Amygdala (tissue), 56 donors: ENCODE data around the gene LASP1NB.

Experiments
- DNase-seq, 56 donors: peaks; one replicate each; lab custom pipeline; 2025; lab: John Stamatoyannopoulos, UW

The LASP1NB gene

DNA sequence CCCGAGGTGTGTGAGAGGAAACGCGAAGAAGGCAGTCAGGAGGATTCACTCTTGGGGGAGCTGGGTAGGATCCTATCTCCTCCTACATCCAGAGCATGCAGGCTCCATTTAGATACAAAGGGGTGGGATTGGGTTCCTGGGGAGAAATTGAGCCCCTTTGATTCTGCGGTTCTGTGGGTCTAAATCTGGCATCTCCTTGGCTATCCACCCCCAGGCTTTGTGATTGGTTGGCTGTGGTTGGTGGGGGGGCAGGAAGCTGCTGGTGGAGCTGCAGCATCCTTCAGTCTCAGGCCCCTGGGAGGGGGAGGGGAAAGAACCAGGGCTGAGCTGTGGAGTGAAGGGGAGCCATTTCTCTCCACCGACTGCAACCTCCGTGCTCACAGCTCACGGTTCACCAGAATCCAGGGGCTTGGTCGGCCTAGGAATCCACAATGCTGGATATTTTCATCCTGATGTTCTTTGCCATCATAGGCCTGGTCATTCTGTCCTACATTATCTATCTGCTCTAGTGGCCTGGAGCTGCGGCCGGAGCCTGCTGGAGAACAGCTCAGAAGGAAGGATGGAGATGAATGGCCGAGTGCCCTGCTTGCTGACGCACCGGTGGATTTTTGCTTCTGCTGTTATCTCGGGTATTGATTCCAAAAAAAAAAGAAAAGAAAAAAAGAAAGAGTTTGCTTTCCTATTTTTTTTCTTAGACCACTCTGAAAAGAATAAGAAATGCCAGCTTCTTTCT, at the start of gene LASP1NB:
LASP1NB (plus strand) TSS at position 352 of the 733 bp plus-strand sequence.
- peak in 54 of 56 donors; percentile 33 to 94 (median 82) for DNase-seq

DNA sequence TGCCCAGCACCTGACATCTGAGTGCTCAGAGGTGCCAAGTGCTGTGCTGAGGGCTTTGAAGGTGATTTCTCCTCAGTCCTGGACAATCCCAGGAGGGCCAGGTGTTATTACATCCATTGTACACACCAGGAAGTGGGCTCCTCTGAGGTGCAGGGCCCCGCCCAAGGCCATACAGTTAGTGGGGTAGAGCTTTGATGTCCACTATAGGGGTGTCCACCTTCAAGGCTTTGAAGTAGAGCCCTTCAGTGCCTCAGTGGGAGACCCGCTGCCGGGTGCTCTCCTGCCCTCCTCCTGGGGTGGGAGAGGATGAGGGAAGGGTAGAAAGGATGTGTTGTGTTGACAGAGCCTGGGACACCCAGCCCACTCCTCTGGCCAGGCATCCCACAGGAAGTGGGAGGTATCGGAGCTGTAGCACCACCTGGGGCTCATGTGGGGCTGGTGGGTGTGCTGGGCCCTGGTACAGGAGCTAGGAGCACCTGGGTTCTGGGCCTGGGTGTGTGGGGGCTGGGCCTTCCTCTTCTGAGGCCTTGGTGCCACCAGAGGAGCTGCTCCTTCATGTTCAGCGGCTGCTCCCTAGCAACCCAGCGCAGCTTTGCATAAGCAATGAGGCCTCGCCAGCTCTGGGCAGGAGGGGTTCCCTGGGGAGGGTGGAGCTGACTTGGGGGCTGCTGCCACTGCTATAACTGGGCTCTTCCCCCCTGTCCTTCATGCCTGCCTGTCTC, 48.1 kb upstream of the LASP1NB start:
- peak in 20 of 56 donors; percentile 17 to 54 (median 38) for DNase-seq

DNA sequence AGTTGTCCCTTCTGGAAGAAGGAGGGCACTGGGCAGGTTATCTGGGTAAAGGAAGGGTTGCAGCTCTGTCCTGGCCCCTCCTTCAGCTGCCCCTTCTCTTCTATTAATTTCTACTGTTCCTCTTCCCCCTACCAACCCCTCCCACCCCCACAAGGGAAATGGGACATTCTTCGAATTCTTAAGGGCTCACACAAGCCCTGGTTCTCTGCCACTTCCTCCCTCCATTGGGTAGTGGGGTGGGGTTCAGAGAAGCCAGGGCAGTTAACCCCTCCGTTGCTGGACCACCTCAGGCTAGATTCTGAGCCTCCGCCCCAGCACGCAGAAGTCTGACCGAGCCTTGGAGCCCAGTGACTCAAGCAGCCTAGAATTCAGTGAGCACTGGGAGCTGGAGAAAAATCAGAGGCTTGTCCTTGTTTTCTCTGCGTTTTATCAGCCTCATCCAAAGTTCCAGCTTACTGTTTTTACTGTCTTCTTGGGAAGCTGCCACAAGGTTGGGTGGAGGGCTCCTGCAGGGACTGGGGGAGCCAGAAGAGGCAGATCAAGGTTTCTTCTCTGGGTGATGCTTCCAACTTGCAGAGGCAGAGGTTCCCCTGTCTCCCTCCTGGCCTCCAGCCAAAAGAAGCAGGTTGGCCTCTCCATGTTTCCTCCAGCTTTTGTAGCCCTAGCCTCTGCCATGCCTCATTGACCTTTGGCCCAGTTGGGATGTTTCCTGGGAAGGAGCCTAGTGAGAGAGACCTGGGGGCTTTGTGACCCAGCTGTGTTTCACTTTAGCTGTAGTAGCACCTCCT, 45.3 kb upstream of the LASP1NB start:
- DNase-seq, result peak in 1 of 56 donors; percentile 24

DNA sequence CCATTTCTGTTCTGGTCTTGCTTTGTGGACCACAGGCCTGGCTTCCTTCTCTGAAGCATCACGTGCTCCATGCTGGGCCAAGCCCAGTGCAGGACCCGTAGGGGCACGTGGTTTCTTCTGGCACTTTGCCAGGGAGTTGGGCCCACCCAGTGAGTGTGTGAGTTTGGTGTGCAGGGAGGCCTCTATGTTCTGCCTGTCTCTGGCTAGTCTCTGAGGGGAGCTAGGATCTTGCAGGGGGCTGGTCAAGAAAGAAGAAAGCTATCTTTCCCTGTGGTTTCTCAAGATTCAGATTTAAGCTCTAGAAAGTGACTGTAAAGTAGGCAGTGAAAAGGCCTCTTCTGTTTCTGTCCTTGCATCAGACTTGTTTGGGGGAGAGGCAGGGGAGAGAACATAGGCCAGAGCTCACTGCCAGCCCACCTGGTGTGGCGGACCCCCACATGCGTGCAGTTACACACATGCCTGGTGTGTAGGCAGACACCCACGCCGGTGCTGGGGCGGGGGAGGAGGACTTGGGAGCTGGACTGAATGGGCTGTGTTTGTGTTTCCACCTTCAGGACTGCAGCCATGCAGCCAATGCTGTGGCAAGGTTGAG, 43.7 kb upstream of the LASP1NB start:
- DNase-seq, result peak in 20 of 56 donors; percentile 11 to 68 (median 44)

DNA sequence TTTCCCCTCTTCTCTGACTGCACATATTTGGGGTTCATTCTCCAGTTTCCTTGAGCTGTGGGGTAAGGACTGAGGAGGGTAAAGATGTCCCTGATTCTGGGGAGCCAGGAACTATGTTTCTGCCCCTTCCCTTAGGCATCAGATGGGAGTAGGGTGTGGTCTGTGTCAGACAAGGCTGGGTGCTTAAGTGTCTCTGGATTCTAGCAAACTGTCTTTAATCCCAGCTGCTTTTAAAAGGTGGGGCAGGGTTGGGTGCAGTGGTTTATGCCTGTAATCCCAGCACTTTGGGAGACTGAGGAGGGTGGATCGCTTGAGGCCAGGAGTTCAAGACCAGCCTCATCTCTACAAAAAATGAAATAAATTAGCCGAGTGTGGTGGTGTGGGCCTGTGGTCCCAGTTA, 42.5 kb upstream of the LASP1NB start:
- DNase-seq, result no peak

DNA sequence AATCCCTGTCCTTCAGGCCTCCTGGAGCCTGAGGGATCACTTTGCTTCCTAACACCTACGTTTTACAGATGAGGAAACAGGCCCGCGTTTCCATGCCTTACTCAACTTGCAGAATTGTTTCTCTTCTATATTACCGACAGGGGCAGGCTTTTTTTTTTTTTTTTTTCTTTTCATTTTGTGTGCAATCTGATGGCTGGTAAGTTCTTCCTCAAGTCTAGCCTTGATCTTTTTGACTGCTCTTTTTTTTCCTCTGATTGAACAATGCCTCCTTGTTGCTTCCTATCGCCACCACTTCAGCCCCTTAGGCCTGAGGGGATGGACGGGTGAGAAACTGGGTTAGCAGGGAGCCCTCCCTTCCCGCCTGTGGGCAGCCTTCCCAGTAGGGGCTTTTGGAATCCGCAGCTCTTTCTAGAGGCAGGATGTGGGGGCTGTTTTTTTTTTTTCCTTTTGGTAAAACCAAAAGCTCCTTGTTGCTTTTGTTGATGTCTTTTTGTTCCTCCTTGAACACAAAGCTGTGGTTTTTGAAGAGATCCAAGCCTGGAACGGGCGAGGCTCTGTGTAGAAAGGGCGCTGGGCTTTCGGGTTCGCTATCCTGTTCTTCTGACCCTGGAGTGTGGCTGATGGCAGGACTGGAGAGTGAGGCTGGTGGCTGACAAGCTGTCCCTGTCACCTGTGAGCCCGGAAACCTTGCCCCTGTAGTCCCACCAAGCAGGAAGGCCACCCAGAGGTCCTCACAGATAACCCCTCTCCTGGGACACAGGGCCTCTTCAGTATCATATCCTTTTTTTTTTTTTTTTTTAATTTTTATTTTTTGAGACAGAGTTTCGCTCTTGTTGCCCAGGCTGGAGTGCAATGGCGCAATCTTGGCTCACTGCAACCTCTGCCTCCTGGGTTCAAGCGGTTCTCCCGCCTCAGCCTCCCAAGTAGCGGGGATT, 41.6 kb upstream of the LASP1NB start:
- peak in 7 of 56 donors; percentile 20 to 45 (median 36) for DNase-seq

DNA sequence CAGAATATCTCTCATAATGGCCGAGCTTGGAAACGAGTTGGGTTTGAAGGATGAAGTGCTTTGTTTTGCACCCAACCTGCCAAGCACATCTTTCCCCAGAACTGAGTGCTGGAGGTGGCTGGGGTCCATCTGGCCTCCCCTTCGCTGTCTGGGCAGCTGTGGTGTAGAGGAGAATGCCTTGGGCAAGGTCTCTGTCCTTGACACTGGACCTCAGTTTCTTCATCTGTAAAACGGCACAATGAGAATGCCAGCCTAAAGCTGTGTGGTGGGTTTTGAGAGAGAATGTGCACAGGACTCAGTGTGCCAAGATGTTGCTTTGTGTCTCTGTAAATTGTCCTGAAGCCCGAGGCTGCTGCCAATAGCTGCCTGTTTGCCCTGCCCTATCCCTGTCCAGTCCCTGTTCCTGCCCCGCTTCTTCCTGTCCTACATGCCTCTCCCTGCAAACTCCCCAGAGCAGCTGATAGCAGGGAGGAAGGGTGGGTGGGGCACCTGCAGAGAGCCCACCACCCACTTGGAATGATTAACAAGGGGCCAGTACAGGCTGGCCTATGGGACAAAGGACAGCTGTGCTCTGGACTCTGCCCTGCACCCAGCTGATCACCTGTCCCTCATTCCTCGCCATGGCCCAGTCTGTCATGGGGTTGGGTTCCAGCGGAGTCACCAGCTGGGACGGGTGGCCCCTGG, 40.2 kb upstream of the LASP1NB start:
- no peak for DNase-seq

DNA sequence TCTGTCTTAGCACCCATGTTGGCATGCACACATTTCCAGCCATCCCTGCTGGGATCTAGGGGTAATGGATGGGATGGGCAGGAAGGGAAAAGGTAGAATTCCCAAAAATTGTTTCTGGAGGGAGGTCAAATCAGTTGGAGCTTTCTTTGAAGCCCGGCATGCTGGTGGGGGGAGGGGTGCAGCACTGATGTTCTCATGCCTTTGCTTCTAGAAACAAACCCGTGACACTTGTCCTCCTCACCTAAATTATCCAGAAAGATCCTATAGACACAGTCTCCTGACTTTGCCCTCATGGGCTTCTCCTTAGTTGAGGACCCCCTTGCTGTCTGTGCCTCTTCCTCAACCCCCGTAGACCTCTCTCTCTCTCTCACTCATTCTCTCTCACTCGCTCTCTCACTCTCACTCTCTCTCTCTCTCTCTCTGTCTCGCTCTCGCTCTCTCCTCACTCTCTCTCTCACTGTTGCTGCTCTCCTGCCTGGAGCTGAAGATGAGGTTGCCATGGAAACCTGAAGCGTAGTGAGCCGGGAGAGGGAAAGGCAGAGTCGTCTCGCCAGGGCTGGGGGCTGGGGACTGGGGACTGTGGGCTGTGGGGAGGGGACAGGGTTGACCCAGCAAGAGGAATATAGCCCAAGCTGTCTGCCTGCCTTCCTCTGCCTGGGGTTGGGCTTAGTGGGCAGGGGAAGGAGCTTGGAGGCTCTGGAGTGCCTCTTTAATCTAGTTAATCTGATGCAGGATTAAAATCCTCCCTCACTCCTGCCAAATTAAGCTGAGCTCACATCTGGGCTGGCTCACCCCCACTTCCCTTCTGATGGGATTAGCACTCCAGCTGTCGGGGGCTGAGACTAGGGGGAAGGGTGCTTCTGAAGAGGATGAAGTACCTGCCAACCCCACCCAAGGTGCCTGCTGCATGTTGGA, 39.4 kb upstream of the LASP1NB start:
- DNase-seq, result peak in 44 of 56 donors; percentile 18 to 84 (median 52)

DNA sequence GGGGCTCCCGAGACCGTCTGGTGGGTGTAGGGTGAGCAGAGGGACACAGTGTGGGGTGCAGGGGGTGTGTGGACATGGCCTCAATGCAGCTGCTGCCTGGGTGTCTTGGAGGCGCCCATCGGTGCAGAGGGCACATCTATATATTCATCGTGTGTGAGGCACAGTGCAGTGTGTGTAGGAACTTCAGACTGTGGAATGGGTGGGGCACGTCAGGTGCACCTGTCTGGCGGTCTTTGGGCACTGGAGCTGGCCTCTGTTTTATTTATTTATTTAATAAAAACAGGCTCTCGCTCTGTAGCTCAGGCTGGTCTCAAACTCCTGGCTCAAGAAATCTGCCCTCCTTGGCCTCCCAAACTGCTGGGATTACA, 38.8 kb upstream of the LASP1NB start:
- DNase-seq, result no peak

DNA sequence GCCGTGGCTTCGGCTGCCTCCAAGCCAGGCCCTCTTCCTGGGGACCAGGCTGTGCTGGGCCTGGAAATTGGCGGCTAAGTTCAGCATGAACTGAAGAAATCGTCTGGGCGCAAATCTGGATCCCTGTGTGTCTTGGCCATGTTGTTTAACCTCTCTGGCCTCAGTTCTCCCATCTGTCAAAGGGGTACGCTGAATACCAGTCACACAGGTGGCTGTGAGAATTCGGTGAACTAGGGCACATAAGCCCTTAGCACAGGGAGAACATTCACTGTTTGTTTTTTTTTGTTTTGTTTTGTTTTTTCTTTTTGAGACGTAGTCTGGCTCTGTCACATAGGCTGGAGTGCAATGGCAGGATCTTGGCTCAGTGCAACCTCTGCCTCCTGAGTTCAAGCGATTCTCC, 36.6 kb upstream of the LASP1NB start:
- DNase-seq, result no peak

DNA sequence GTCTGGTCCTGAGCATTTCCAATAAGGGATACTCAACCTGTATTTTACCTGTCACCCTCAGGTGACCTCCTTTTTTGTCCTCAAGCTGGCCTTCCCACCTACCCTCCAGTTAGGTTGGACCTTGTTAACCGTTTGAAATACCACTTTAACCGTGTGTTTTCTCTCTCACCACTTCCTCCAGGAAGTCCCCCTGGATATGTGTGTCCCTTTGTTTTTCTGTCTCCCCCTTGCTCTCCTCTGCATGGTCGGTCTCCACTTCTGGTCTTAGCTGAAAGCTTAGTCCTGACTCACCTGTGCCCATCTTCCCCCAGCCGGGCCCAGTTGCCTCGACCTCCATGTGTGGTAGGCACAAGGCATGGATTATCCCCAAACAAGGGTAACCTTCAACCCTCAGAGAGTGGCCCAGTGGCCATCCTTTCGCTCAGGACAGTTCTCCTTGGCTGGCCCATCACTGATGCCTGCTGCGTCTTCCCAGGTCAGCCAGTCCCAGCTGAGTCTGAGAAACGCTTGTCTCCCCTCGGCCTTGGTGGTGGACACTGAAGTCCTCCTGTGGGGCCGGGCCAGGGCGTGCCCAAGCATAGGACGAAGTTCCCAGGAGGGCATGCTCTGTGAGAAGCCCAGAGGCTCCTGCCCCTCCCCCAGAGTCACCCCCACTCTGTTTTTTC, 35.5 kb upstream of the LASP1NB start:
- no peak for DNase-seq

DNA sequence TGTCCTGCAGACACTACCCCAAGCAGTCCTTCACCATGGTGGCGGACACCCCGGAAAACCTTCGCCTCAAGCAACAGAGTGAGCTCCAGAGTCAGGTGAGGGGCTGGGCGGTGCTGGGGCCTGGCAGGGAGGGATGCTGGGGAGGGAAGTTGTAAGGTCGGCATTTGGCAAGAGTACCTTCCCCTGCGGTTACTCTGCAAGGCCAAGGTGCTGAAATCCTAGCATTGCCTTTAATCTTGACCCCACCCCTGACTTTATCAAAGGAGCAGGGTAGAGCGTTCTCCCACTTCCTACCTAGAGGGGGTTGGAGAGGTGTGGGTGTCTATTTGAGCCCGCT, 35.0 kb upstream of the LASP1NB start:
- DNase-seq, result no peak

DNA sequence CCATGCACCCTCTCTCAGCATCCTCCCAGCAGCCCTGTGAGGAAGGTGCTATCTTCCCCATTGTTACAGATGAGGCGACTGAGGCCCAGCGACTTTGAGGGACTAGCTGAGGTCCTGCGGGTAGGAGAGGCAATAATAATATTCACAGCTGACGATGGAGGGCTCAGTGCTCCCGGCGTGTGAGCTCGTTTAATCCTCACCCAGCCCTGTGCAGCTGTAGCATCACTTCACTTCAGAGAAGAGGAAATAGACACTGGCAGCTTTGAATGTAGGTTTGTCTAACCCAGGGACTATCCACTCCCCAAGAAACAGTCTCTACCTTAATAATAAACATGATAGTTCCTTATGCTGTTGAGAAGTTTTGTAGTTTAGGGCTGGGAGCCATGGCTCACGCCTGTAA, 34.0 kb upstream of the LASP1NB start:
- no peak for DNase-seq

DNA sequence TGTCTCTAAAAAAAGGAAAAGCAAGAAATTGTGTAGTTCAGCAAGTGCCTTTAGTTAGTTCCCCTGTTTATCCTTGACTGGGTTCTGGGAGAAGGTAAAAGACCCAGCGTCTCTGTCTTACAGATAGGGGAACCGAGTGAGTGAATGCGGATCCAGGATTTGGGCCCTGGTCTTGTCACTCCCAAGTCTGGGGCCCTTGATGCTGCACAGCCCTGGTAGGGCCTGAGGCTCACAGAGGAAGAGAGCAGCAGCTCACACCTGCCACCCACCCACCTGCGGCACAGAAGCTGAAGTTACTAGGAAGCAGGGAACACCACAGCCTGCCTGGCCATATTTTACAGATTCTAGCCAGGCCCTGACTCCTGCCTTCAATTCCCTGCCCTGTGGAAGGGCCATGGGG, 33.3 kb upstream of the LASP1NB start:
- DNase-seq, result no peak

DNA sequence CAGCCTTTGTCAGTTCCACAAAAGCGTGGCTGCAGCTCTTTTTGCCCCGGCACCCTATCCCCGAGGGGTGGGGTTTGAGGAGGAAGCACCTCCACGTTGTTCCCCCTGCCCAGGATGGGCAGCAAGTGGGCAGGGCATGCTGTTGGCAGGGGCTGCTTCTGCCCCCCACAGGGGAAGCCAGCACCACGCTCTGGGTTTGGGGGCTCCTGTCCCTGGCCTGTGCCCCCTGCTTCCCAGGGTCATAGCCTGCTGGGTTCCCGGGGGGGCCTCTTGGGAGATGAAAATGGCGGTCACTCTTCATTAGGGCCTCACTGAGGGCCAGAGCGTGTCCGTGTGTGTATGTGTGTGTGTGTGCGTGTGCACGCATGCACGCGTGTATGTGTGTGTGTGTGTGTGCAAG, 32.8 kb upstream of the LASP1NB start:
- DNase-seq, result no peak

DNA sequence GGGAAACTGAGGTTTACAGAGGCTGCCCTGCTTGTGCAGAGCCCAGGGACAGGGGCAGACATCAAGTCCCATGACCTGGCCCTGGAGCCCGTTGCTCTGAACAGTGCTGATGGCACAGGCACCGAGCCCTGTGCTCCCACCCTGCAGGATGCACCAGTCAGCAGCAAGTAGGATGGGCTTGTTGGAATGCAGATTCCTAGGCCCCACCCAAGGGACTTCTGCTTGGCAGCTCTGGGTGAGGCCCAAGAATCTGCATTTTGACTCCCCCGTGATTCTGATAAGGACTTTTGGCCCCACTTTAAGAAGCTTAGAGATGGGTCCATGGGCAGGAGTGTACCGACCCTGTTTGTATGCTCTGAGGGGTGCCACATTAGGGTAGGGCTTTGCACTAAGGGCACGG, 32.3 kb upstream of the LASP1NB start:
- DNase-seq, result no peak

DNA sequence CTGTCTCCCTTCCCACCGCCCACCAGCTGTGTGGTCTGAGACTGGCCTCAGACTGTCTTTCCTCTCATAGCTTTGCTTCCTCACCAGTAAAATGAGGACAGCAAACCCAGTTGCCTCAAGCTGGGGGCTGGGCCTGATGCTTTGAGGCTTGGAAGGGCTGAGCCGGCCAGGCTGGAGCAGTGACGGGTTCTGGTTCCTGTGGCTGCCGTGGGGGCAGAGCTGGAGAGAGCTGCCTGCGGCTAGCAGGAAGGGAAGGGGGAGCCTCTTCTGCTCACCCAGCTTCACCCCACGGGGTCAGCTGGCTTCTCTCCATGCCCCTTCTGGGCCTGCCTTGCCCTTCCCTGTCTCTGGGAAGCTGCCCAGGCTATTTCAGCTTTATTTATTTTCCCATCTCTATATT, 31.8 kb upstream of the LASP1NB start:
- DNase-seq, result peak in 12 of 56 donors; percentile 9 to 52 (median 24)

DNA sequence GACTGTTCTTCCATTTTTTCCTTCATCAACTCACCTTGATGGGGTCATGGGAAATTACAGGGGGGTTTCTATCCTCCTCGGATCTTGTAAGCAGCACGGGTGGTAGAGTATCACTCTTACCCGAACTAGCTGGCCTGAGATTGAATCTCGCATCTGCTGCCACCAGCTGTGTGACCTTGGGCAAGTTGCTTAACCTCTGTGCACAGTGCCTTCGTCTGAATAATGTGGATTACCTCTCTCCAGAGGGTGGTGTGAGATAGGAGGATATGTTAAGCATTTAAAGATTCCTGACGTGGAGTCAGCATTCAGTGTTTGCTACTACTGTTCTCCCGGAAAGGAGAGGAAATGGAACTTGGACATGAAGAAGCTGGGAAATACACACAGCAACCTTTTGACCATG, 31.1 kb upstream of the LASP1NB start:
- DNase-seq, result no peak
